Naive thymus-derived CD4-positive, alpha-beta T cell (primary cell): ENCODE measurements around the gene SMAP1. TPM values are rescaled to one million over a fixed set of nuclear protein-coding genes. Genes with fewer than 3 reads are reported as not detected.
A peak's percentile ranks its signal among the peaks of the same experiment; 100 is the strongest.

Experiments used
- ATAC-seq: fragments of 150-1000 bp; cut with Tn5 transposase; 2 replicates; pipeline ENCODE4 v1.10.0; 2021; ENCODE audit warnings: mild to moderate bottlenecking, moderate library complexity
- CTCF ChIA-PET: fragments of 350-600 bp; sonication (Branson Sonifier 250); formaldehyde crosslinking; loops from one replicate; lab custom pipeline; 2021; ENCODE audit warnings: antibody characterized with exemption; lab: Charles Lee
- POLR2A ChIA-PET: fragments of 350-600 bp; sonication (Branson Sonifier 250); formaldehyde crosslinking; loops from one replicate; lab custom pipeline; 2021; ENCODE audit warnings: antibody characterized with exemption, inconsistent platforms; lab: Charles Lee
- DNase-seq, 9 donors: peaks; one replicate each; pipeline versions ENCODE4 v3.0.0 to v3.0.0-alpha.2; 2020 to 2022; ENCODE audit warnings: mixed read lengths in 1 of 9
- H3K27ac ChIP-seq: one replicate; pipeline ENCODE4 v1.7.0; 2013; ENCODE audit warnings: mild to moderate bottlenecking, low read depth, low read length, moderate library complexity
- H3K27me3 ChIP-seq, 2 donors: one replicate each; pipeline ENCODE4 v1.7.0; 2013; ENCODE audit warnings: low read length in 2 of 2, mild to moderate bottlenecking in 2 of 2, moderate library complexity in 2 of 2; ENCODE audit not compliant: control insufficient read depth in 2 of 2, insufficient read depth in 2 of 2
- H3K36me3 ChIP-seq, 3 experiments: 1 replicate in 2 of 3; 2 replicates in 1 of 3; pipeline ENCODE4 v1.7.0; 2013; ENCODE audit warnings: low read length in 3 of 3, mild to moderate bottlenecking in 3 of 3, moderate library complexity in 1 of 3; ENCODE audit not compliant: insufficient read depth in 3 of 3, control insufficient read depth in 2 of 3
- H3K4me1 ChIP-seq, 2 donors: one replicate each; pipeline ENCODE4 v1.7.0; 2013; ENCODE audit warnings: low read length in 2 of 2, mild to moderate bottlenecking in 2 of 2, moderate library complexity in 1 of 2; ENCODE audit not compliant: control insufficient read depth in 2 of 2, insufficient read depth in 2 of 2
- H3K4me3 ChIP-seq: 2 replicates; pipeline ENCODE4 v1.7.0; 2013; ENCODE audit warnings: mild to moderate bottlenecking, low read length
- H3K9me3 ChIP-seq, 3 experiments: 1 replicate in 2 of 3; 2 replicates in 1 of 3; pipeline ENCODE4 v1.7.0; 2013; ENCODE audit warnings: low read length in 3 of 3; ENCODE audit not compliant: control insufficient read depth in 2 of 3
- H3K27ac Mint-ChIP-seq, 9 donors: one replicate each; pipeline ENCODE4 v1.8.0; 2020 to 2022; ENCODE audit warnings: mixed read lengths in 9 of 9, mild to moderate bottlenecking in 8 of 9, moderate library complexity in 5 of 9, inconsistent platforms in 2 of 9
- H3K27me3 Mint-ChIP-seq, 5 donors: one replicate each; pipeline ENCODE4 v1.8.0; 2021 to 2022; ENCODE audit warnings: mixed read lengths in 5 of 5, mild to moderate bottlenecking in 1 of 5
- H3K36me3 Mint-ChIP-seq, 5 donors: one replicate each; pipeline ENCODE4 v1.8.0; 2020 to 2022; ENCODE audit warnings: mixed read lengths in 5 of 5, mild to moderate bottlenecking in 3 of 5, inconsistent platforms in 1 of 5
- H3K4me1 Mint-ChIP-seq, 7 donors: one replicate each; pipeline ENCODE4 v1.8.0; 2020 to 2022; ENCODE audit warnings: mixed read lengths in 7 of 7, mild to moderate bottlenecking in 3 of 7, inconsistent platforms in 1 of 7
- H3K4me3 Mint-ChIP-seq, 10 donors: one replicate each; pipeline ENCODE4 v1.8.0; 2020 to 2022; ENCODE audit warnings: mild to moderate bottlenecking in 10 of 10, mixed read lengths in 10 of 10, moderate library complexity in 6 of 10, inconsistent platforms in 2 of 10
- H3K9me3 Mint-ChIP-seq, 11 donors: one replicate each; pipeline ENCODE4 v1.8.0; 2020 to 2022; ENCODE audit warnings: mixed read lengths in 11 of 11, mild to moderate bottlenecking in 4 of 11, inconsistent platforms in 1 of 11, moderate library complexity in 1 of 11
- intact Hi-C, 2 donors: fragments of 100-400 bp; cut with micrococcal nuclease; formaldehyde crosslinking; loops; one replicate each; pipeline ENCODE4 v1.15.1; 2023
- polyA plus RNA-seq, 2 donors: library from polyadenylated mRNA; unstranded; fragments of 300-500 nt; fragmentation: Illumina TruSeq; gene quantifications; one replicate each; pipeline ENCODE4 v1.2.3, GENCODE V29; 2021
- total RNA-seq, 6 experiments: library from RNA in 5 of 6; stranded (reverse) in 5 of 6; gene quantifications; 1 replicate in 5 of 6; 2 replicates in 1 of 6; pipeline ENCODE4 v1.2.3 and lab custom pipeline; 2021 to 2026

The SMAP1 gene
- total RNA-seq, result 10 to 100 TPM; 18.7 to 45.7 (median 20.8) TPM
- 10 to 100 TPM; 11.3 to 17.6 TPM for polyA plus RNA-seq
- 38.0 reads per million, percentile 65 among the genes with 10 or more reads in this experiment for total RNA-seq (lab: John Stamatoyannopoulos, UW)

DNA sequence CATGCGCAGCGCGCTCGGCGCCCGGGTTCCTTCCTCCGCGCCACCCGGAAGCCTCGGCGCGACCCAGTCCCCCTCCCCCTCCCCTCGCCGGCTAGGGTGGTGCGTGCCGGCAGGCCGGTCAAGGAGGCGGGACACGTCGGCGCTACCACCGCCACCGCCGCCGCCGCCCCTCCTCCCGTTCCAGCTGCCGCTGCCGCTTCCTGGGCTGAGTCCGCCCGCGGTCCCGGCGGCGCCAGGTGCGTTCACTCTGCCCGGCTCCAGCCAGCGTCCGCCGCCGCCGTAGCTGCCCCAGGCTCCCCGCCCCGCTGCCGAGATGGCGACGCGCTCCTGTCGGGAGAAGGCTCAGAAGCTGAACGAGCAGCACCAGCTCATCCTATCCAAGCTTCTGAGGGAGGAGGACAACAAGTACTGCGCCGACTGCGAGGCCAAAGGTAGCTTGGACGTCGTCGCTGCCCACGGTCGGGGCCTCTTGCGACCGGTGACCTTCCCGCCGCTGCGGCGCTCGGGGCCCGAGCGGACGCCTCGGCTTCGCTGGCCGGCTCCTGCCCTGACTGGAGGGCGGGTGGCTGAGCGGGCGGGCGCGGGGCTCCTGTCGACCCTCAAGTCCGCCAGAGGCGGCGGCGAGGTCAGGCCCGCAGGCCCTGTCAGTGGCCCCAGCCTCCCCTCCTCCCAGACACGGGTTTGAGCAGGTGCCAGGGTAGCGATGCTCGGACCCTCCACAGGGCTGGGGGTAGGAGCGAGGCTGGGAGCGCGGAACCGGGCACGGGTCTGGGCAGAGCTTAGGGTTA is at the start of gene SMAP1:
Gene SMAP1, plus strand, starts transcription at position 173 of the 788 bp plus-strand sequence. Its CDS starts 141 bp downstream, at position 314.
- intact Hi-C loops, result loop anchor here (1.0 to 5.0 kb wide), 9 partner anchors 17 to 1954 kb away; partner anchors contain the start of genes FAM135A (in 2 of the 2), LMBRD1 (in 2 of the 2), SDHAF4 (in 2 of the 2) and COL19A1 (in 1 of the 2)
- Histone ChIP-seq H3K9me3 (no peaks in the 10 kb centered on the region), H3K4me1 (peaks cover 23 to 26% of the 10 kb centered on the region in 2 donors), H3K4me3 (peak within 1 kb of the TSS; percentile 69), H3K27me3 (no peaks in the 10 kb centered on the region), H3K36me3 (peaks cover 0 to 7% (median 0%) of the 10 kb centered on the region in 3 experiments), H3K27ac (peak within 1 kb of the TSS; percentile 82)
- Mint-ChIP-seq H3K9me3 (peaks cover 0 to 2% (median 0%) of the 10 kb centered on the region in 11 donors), H3K4me1 (peaks cover 40 to 58% (median 55%) of the 10 kb centered on the region in 7 donors), H3K36me3 (peaks cover 0 to 25% (median 0%) of the 10 kb centered on the region in 5 donors), H3K27me3 (no peaks in the 10 kb centered on the region), H3K4me3 (peak within 1 kb of the TSS; percentile 83 to 96 (median 90)), H3K27ac (peak within 1 kb of the TSS; percentile 92 to 98 (median 95))
- ATAC-seq (peak; percentile 97), DNase-seq (peak; percentile 84 to 96 (median 90))
- ChIA-PET POLR2A (interaction anchor here (0.6 to 5.6 kb wide), 8 partner anchors 11 to 871 kb away, joined by 3 to 35 read pairs (median 7); partner anchors contain the start of genes FAM135A, LMBRD1, OGFRL1 and SDHAF4), CTCF (interaction anchor here (1.2 to 2.0 kb wide), 3 partner anchors 17 to 148 kb away, joined by 3 to 9 read pairs (median 3); no protein-coding TSS in a partner anchor)

DNA sequence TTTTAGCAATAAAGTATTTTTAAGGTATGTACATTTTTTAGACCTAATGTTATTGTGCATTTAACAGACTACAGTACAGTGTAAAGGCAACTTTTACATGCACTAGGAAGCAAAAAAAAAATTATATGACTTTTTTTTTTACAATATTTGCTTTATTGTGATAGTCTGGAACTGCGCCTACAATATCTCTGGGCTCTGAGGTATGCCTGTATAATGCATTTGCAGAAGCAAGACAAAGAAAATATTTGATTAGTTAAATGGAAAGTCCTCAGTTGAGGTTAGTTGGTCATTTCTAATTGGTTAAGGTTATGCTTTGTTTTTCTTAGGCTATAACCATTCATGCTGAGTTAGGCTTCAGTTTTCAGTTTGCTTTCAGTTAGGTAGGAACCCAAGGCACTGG is 46.9 kb upstream of the SMAP1 start:
- Histone ChIP-seq H3K4me3 (no peak overlapping the region), H3K36me3 (no peaks in the 10 kb centered on the region), H3K9me3 (no peaks in the 10 kb centered on the region), H3K27ac (no peak overlapping the region), H3K4me1 (no peaks in the 10 kb centered on the region), H3K27me3 (no peaks in the 10 kb centered on the region)
- peaks cover 0 to 4% (median 0%) of the 10 kb centered on the region in 7 donors for H3K4me1 Mint-ChIP-seq
- H3K27me3 Mint-ChIP-seq, result peaks cover 0 to 10% (median 0%) of the 10 kb centered on the region in 5 donors
- no peak overlapping the region for H3K27ac Mint-ChIP-seq
- intact Hi-C loops, result no loop called here
- ATAC-seq, result no peak
- no peaks in the 10 kb centered on the region for H3K9me3 Mint-ChIP-seq
- no peak for DNase-seq
- ChIA-PET CTCF (no interaction called here), POLR2A (no interaction called here)
- no peak overlapping the region for H3K4me3 Mint-ChIP-seq
- peaks cover 0 to 6% (median 0%) of the 10 kb centered on the region in 5 donors for H3K36me3 Mint-ChIP-seq

- Mint-ChIP-seq H3K4me1 (peaks cover 0 to 4% (median 0%) of the 10 kb centered on the region in 7 donors), H3K36me3 (peaks cover 0 to 6% (median 0%) of the 10 kb centered on the region in 5 donors), H3K27me3 (peaks cover 0 to 7% (median 0%) of the 10 kb centered on the region in 5 donors), H3K4me3 (no peak overlapping the region), H3K9me3 (no peaks in the 10 kb centered on the region), H3K27ac (no peak overlapping the region)
- Histone ChIP-seq H3K4me3 (no peak overlapping the region), H3K9me3 (no peaks in the 10 kb centered on the region), H3K36me3 (no peaks in the 10 kb centered on the region), H3K4me1 (no peaks in the 10 kb centered on the region), H3K27ac (no peak overlapping the region), H3K27me3 (no peaks in the 10 kb centered on the region)
- ChIA-PET POLR2A (no interaction called here), CTCF (no interaction called here)
- ATAC-seq, result no peak
- no peak for DNase-seq
- intact Hi-C loops, result no loop called here
These were observed 45.2 kb upstream of the SMAP1 start for GRCh38 chr6:70622461-70622860.

GRCh38 chr6:70625436-70625835 is 42.2 kb upstream of the SMAP1 start:
- CTCF ChIA-PET, result no interaction called here
- H3K4me1 Mint-ChIP-seq, result peaks cover 0 to 4% (median 0%) of the 10 kb centered on the region in 7 donors
- POLR2A ChIA-PET, result no interaction called here

DNA sequence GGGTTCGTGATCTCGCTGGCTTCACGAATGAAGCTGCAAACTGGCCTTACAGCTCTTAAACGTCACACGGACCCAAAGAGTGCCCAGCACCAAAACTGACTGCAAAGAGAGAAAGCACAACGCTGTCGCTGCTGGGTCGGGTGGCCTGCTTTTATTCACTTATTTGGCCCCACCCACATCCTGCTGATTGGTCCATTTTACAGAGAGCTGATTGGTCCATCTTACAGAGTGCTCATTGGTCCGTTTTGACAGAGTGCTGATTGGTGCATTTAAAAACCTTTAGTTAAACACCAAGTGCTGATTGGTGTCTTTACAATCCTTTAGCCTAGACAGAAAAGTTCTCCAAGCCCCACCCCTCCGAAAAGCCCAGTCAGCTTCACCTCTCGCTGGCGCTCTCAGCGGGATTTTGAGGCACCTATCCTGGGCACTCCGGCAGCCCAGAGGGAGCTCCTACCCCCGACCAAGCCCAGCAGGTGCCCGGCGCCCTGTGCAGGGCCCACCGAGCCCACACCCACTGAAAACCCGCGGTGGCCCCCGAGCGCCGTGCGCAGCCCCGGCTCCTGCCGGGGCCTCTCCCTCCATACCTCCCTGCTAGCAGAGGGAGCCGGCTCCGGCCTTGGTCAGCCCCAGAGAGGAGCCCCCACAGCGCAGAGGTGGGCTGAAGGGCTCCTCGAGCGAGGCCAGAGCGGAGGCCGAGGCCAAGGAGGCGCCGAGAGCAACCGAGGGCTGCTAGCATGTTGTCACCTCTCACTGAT is 40.0 kb upstream of the SMAP1 start:
- H3K9me3 ChIP-seq, result no peaks in the 10 kb centered on the region
- H3K4me3 ChIP-seq, result no peak overlapping the region
- POLR2A ChIA-PET, result no interaction called here
- H3K9me3 Mint-ChIP-seq, result no peaks in the 10 kb centered on the region
- H3K27ac ChIP-seq, result no peak overlapping the region
- H3K27me3 Mint-ChIP-seq, result peaks cover 0 to 22% (median 9%) of the 10 kb centered on the region in 5 donors
- intact Hi-C loops, result no loop called here
- ATAC-seq (no peak), DNase-seq (no peak)
- no peaks in the 10 kb centered on the region for H3K27me3 ChIP-seq
- no peaks in the 10 kb centered on the region for H3K36me3 ChIP-seq
- CTCF ChIA-PET, result no interaction called here
- H3K27ac Mint-ChIP-seq, result peak overlapping the region in 1 of 9 donors; percentile 40
- H3K4me1 Mint-ChIP-seq, result peaks cover 0 to 4% (median 0%) of the 10 kb centered on the region in 7 donors
- H3K36me3 Mint-ChIP-seq, result peaks cover 0 to 6% (median 0%) of the 10 kb centered on the region in 5 donors
- no peak overlapping the region for H3K4me3 Mint-ChIP-seq
- H3K4me1 ChIP-seq, result no peaks in the 10 kb centered on the region

More at GRCh38 chr6:70625436-70625835, 42.2 kb upstream of the SMAP1 start:
- no peak for DNase-seq
- intact Hi-C loops, result no loop called here
- Mint-ChIP-seq H3K27ac (no peak overlapping the region), H3K9me3 (no peaks in the 10 kb centered on the region), H3K4me3 (no peak overlapping the region), H3K36me3 (peaks cover 0 to 6% (median 0%) of the 10 kb centered on the region in 5 donors), H3K27me3 (peaks cover 0 to 14% (median 6%) of the 10 kb centered on the region in 5 donors)
- Histone ChIP-seq H3K27ac (no peak overlapping the region), H3K9me3 (no peaks in the 10 kb centered on the region), H3K27me3 (no peaks in the 10 kb centered on the region), H3K4me1 (no peaks in the 10 kb centered on the region), H3K36me3 (no peaks in the 10 kb centered on the region), H3K4me3 (no peak overlapping the region)
- no peak for ATAC-seq

DNA sequence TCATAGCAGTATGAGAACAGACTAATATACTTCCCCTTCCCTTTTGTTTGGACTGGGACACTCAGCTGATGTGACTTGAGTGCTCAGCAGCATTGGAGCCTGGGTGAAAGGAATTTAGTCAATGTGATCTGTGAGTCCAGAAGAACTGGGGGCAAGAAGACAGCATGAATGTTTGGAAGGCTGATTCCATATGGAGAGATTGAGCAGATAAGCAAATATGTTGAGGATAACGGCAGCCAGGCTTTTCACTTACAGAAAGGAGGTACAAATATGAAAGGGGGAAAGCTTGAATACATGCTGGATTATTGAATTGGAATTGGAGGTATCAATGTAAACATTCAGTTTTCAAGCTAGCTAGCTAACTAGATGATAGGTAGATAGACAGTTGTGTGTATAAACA is 37.8 kb upstream of the SMAP1 start:
- no peak for ATAC-seq
- H3K27ac Mint-ChIP-seq, result no peak overlapping the region
- no peaks in the 10 kb centered on the region for H3K27me3 ChIP-seq
- H3K9me3 Mint-ChIP-seq, result no peaks in the 10 kb centered on the region
- peaks cover 0 to 22% (median 9%) of the 10 kb centered on the region in 5 donors for H3K27me3 Mint-ChIP-seq
- no peak for DNase-seq
- no peaks in the 10 kb centered on the region for H3K9me3 ChIP-seq
- no peaks in the 10 kb centered on the region for H3K4me1 ChIP-seq
- H3K36me3 ChIP-seq, result no peaks in the 10 kb centered on the region
- CTCF ChIA-PET, result interaction anchor here (1.1 kb wide), 1 partner anchor 77 kb away, joined by 3 read pairs; no protein-coding TSS in a partner anchor
- peaks cover 0 to 7% (median 0%) of the 10 kb centered on the region in 7 donors for H3K4me1 Mint-ChIP-seq
- intact Hi-C loops, result no loop called here
- H3K4me3 Mint-ChIP-seq, result no peak overlapping the region
- no peak overlapping the region for H3K4me3 ChIP-seq
- H3K36me3 Mint-ChIP-seq, result peaks cover 0 to 6% (median 0%) of the 10 kb centered on the region in 5 donors
- POLR2A ChIA-PET, result no interaction called here
- no peak overlapping the region for H3K27ac ChIP-seq
